Omental fat pad (tissue), 4 donors: Measurements from ENCODE around the gene HPCAL4. TPM values are rescaled to one million over a fixed set of nuclear protein-coding genes. Genes with fewer than 3 reads are reported as not detected.

Source experiments
- ATAC-seq: fragments of 150-250 bp; one replicate; pipeline ENCODE4 v1.9.1; 2016; ENCODE audit warnings: mild to moderate bottlenecking, moderate library complexity; ENCODE audit not compliant: low FRiP score
- DNase-seq: peaks from one replicate; pipeline ENCODE4 v3.0.0-alpha.2; 2019; ENCODE audit warnings: low spot score
- CTCF ChIP-seq, 3 donors: fragments of 450-650 bp; IDR thresholded peaks; one replicate each; pipeline ENCODE4 v1.5.1; 2016 to 2017; ENCODE audit warnings: antibody characterized with exemption in 3 of 3, mild to moderate bottlenecking in 3 of 3, moderate library complexity in 2 of 3
- total RNA-seq, 4 donors: library from RNA; depleted of rRNA; stranded (reverse); fragments of >200 nt; gene quantifications; one replicate each; pipeline ENCODE4 v1.1.0, GENCODE V29; 2016

The HPCAL4 gene
- total RNA-seq, 4 donors from 2014 or later: 0.16 to 0.74 (median 0.24) TPM; not detected in 1

DNA sequence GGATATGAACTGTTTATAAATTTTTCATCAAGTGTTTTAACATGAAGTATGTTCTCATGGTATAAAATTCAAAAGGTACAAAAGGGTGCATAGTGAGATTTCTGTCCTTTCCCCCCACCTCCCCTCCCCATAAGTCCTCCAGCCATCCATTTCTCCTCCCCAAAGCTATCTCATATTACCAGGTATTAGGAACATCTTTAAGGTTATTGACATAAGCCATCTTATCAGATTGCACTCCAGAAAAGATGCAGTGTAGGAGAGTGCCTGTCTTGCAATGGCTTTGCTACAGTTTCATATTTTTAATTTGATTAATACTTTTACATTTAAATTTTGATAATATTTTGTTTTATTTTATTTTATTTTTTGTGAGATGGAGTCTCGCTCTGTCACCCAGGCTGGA is 13.5 kb upstream of the HPCAL4 start:
- no peak for ATAC-seq
- no peak for DNase-seq

DNA sequence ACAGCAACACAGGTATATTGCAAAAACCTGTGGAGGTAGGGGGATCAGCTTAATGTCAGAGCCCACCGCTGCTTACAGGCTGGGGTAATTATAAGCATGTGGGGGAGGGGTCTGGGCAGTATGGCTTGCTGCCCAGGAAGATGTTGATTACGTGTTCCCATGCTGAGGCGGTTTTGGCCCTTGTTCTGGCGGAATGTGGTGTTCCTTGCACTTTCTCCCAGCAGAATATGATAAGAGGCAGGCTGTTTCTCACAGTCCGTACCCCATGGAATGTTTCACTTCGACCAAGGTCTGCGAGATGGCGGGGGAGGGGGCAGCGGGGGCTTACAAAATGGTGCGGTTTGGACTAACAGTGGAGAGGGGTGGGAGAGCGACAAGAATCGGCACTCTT is 9.8 kb upstream of the HPCAL4 start:
- TF ChIP-seq CTCF (IDR thresholded peaks at IDR 0.05): no peak
- DNase-seq (no peak), ATAC-seq (peak; percentile 37)

More for the DNA sequence above, 13.5 kb upstream of the HPCAL4 start:
- no peak for TF ChIP-seq CTCF (IDR thresholded peaks at IDR 0.05)

DNA sequence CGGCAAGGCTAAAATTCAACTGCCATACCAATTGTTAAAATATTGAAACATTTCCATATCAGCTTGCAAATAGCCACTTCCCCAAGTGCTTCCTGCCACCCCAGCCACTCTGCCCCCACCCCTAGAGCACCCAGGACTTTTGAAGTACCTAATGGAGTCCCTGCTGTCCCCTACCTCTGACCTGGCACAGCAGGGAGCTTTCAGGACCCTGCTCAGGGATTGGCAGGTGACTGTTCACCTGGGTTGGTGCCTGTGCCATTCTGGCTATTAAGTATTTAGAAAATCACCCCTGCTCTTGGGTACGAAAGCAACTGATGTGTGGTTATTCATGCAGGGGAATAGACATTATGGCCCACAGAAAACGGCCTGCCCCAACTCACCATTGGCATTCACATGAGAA is 9.1 kb upstream of the HPCAL4 start:
- DNase-seq (no peak), ATAC-seq (no peak)
- no peak for TF ChIP-seq CTCF (IDR thresholded peaks at IDR 0.05)

GRCh38 chr1:39699419-39699818 is 8.2 kb upstream of the HPCAL4 start:
- no peak for ATAC-seq
- no peak for DNase-seq
- TF ChIP-seq CTCF (IDR thresholded peaks at IDR 0.05): no peak

GRCh38 chr1:39698568-39698967 is 7.3 kb upstream of the HPCAL4 start:
- ATAC-seq (no peak), DNase-seq (no peak)
- no peak for TF ChIP-seq CTCF (IDR thresholded peaks at IDR 0.05)

- no peak for ATAC-seq
- no peak for DNase-seq
- TF ChIP-seq CTCF (IDR thresholded peaks at IDR 0.05): no peak
These were observed 5.2 kb upstream of the HPCAL4 start for GRCh38 chr1:39696448-39696847.

DNA sequence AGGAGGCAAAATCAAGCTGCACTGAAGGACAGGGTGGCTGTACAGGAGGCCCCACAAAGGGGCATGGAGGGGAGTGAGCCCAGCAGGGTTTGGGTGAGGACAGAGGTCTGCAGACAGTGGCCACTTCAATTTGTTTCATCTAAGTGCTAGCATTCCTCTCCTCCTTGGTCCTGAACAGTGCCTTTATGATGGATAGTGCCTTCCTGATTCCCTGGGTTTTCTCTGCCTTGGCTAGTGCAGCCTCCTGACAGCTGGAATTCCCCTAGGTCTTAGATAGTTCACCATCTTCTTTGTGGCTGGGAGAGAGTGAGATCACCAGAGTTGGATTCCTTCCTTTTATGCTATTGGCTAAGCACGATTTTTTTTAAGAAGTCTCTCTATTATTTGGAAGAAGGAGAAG is 3.8 kb upstream of the HPCAL4 start:
- no peak for TF ChIP-seq CTCF (IDR thresholded peaks at IDR 0.05)
- ATAC-seq: no peak
- no peak for DNase-seq
